ENCODE data around the gene MYO15B. TPM values are rescaled to one million over a fixed set of nuclear protein-coding genes. Genes with fewer than 3 reads are reported as not detected.

The MYO15B gene
- total and polyA plus RNA-seq, 4 experiments from 2014 or later: 0.89 to 83.7 (median 75.1) TPM; not detected in 1

GRCh38 chr17:75607086-75607485 lies 19.5 kb downstream of the MYO15B start:
- ChIA-PET POLR2A (ENCODE audit: partially characterized antibody) (no interaction called here), CTCF (ENCODE audit: partially characterized antibody) (interaction anchor here (0.6 kb wide), 1 partner anchor 35 kb away, joined by 3 read pairs; no protein-coding TSS in a partner anchor)
- H3K9me3 ChIP-seq (ENCODE audit: control insufficient read depth in 1 of 2, low read length in 2 of 2): no peaks in the 10 kb centered on the region
- intact Hi-C loops (cut with micrococcal nuclease): no loop called here
- no peaks in the 10 kb centered on the region for H3K36me3 ChIP-seq (ENCODE audit: insufficient read depth, low read length)
- no peak overlapping the region for H3K4me3 ChIP-seq (ENCODE audit: low read length in 2 of 2)
- no peak overlapping the region for H3K27ac Mint-ChIP-seq
- no peaks in the 10 kb centered on the region for H3K36me3 Mint-ChIP-seq
- no peaks in the 10 kb centered on the region for H3K27me3 ChIP-seq (ENCODE audit: insufficient read depth, low read length)
- H3K27ac ChIP-seq (ENCODE audit: low read depth, low read length): no peak overlapping the region
- peaks cover 0 to 3% (median 0%) of the 10 kb centered on the region in 4 donors for H3K4me1 Mint-ChIP-seq
- no peaks in the 10 kb centered on the region for H3K9me3 Mint-ChIP-seq
- no peaks in the 10 kb centered on the region for H3K4me1 ChIP-seq (ENCODE audit: insufficient read depth, low read length)
- no peak overlapping the region for H3K4me3 Mint-ChIP-seq
- no peak for DNase-seq
- H3K27me3 Mint-ChIP-seq: no peaks in the 10 kb centered on the region

DNA sequence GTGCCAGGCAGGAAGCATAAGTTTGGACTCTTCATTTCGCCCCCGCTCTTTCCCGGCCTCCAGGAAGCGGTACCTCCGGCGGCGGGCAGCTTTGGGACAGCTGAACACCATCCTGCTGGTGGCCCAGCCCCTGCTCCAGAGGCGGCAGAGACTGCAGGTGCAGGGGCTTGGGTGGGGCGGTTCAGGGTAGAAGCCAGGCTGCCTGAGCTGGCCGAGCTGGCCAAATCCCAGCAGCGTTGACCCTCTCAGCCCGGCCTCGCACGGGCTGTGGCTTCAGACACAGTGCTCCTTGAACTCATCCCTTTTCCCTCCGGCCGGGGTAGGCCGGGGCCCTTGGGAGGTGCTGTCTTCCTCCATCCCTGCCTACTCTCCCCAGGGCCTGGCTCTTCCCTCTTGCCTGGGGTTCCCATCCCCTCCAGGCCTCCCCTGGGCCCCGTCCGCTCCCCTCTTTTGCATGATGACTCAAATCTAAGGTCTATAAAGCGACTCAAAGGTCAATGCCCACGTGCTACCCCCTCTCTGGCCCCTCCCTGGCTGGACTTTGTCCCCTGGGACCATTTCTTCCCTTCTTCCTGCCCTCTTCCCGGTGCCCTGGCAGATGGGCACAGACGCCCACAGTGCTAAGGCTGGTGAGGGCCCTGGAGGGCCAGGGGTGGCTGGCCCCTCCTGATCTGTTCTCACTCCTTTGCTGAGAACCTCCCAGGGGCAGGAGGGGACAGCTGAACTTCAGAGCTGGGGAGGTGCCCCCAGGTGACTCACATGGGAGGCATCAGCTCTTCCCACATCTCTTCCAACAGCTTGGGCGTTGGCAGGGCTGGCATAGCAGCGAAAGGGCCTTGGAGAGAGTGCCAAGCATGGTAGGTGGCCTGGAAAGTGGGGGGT lies 22.7 kb downstream of the MYO15B start:
- H3K27me3 Mint-ChIP-seq: no peaks in the 10 kb centered on the region
- no peak for DNase-seq
- no peaks in the 10 kb centered on the region for H3K36me3 ChIP-seq (ENCODE audit: insufficient read depth, low read length)
- H3K9me3 ChIP-seq (ENCODE audit: control insufficient read depth in 1 of 2, low read length in 2 of 2): no peaks in the 10 kb centered on the region
- no peaks in the 10 kb centered on the region for H3K4me1 ChIP-seq (ENCODE audit: insufficient read depth, low read length)
- no peaks in the 10 kb centered on the region for H3K27me3 ChIP-seq (ENCODE audit: insufficient read depth, low read length)
- H3K4me3 ChIP-seq (ENCODE audit: low read length in 2 of 2): no peak overlapping the region
- no peak overlapping the region for H3K27ac ChIP-seq (ENCODE audit: low read depth, low read length)
- no peaks in the 10 kb centered on the region for H3K36me3 Mint-ChIP-seq
- H3K4me3 Mint-ChIP-seq: no peak overlapping the region
- ChIA-PET POLR2A (ENCODE audit: partially characterized antibody) (no interaction called here), CTCF (ENCODE audit: partially characterized antibody) (interaction anchor here (0.7 to 0.9 kb wide), 2 partner anchors 9 to 703 kb away, joined by 3 read pairs; no protein-coding TSS in a partner anchor)
- H3K9me3 Mint-ChIP-seq: no peaks in the 10 kb centered on the region
- no peaks in the 10 kb centered on the region for H3K4me1 Mint-ChIP-seq
- H3K27ac Mint-ChIP-seq: peak overlapping the region in 1 of 7 donors; percentile 70
- intact Hi-C loops (cut with micrococcal nuclease): no loop called here

GRCh38 chr17:75611851-75612429 lies 24.3 kb downstream of the MYO15B start:
- H3K9me3 ChIP-seq (ENCODE audit: control insufficient read depth in 1 of 2, low read length in 2 of 2): no peaks in the 10 kb centered on the region
- DNase-seq: no peak
- no peak overlapping the region for H3K27ac Mint-ChIP-seq
- H3K4me1 ChIP-seq (ENCODE audit: insufficient read depth, low read length): no peaks in the 10 kb centered on the region
- H3K4me3 Mint-ChIP-seq: no peak overlapping the region
- H3K9me3 Mint-ChIP-seq: no peaks in the 10 kb centered on the region
- H3K4me3 ChIP-seq (ENCODE audit: low read length in 2 of 2): no peak overlapping the region
- H3K4me1 Mint-ChIP-seq: no peaks in the 10 kb centered on the region
- H3K27ac ChIP-seq (ENCODE audit: low read depth, low read length): no peak overlapping the region
- intact Hi-C loops (cut with micrococcal nuclease): no loop called here
- no peaks in the 10 kb centered on the region for H3K36me3 ChIP-seq (ENCODE audit: insufficient read depth, low read length)
- H3K27me3 ChIP-seq (ENCODE audit: insufficient read depth, low read length): no peaks in the 10 kb centered on the region
- no peaks in the 10 kb centered on the region for H3K27me3 Mint-ChIP-seq
- ChIA-PET POLR2A (ENCODE audit: partially characterized antibody) (no interaction called here), CTCF (ENCODE audit: partially characterized antibody) (interaction anchor here (0.9 to 2.2 kb wide), 2 partner anchors 12 to 21 kb away, joined by 3 to 13 read pairs; partner anchors contain the start of gene SMIM5)
- H3K36me3 Mint-ChIP-seq: no peaks in the 10 kb centered on the region

DNA sequence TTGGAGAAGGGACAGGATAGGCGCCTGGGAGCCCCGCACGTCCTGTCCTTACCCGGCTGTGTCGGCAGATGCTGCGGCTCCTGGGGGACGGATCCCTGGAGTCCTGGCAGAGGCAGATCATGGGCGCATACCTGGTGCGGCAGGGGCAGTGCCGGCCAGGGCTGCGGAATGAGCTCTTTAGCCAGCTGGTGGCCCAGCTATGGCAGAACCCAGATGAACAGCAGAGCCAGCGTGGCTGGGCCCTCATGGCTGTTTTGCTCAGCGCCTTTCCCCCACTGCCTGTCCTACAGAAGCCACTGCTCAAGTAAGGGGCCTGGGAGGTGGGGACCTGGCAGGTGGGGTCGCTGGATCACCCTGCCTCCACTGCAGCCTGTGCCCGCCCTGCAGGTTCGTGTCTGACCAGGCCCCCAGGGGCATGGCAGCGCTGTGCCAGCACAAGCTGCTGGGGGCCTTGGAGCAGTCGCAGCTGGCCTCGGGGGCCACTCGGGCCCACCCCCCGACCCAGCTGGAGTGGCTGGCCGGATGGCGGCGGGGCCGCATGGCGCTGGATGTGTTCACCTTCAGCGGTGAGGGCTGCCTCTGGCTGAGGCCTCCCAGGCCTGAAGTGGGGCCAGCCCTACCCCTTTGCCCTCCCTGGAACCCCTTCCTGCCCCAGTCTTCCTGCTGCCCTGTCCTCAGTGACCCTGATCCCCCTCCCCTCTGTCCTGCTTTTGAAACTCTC lies 25.5 kb downstream of the MYO15B start:
- Histone ChIP-seq H3K4me1 (ENCODE audit: insufficient read depth, low read length) (no peaks in the 10 kb centered on the region), H3K27me3 (ENCODE audit: insufficient read depth, low read length) (no peaks in the 10 kb centered on the region), H3K27ac (ENCODE audit: low read depth, low read length) (no peak overlapping the region), H3K4me3 (ENCODE audit: low read length in 2 of 2) (no peak overlapping the region), H3K36me3 (ENCODE audit: insufficient read depth, low read length) (no peaks in the 10 kb centered on the region), H3K9me3 (ENCODE audit: control insufficient read depth in 1 of 2, low read length in 2 of 2) (no peaks in the 10 kb centered on the region)
- intact Hi-C loops (cut with micrococcal nuclease): no loop called here
- Mint-ChIP-seq H3K27me3 (no peaks in the 10 kb centered on the region), H3K4me3 (no peak overlapping the region), H3K4me1 (no peaks in the 10 kb centered on the region), H3K27ac (no peak overlapping the region), H3K9me3 (no peaks in the 10 kb centered on the region), H3K36me3 (no peaks in the 10 kb centered on the region)
- DNase-seq: no peak
- POLR2A ChIA-PET (ENCODE audit: partially characterized antibody): no interaction called here
- CTCF ChIA-PET (ENCODE audit: partially characterized antibody): interaction anchor here (0.6 to 2.2 kb wide), 2 partner anchors 20 to 167 kb away, joined by 3 to 13 read pairs; partner anchors contain the start of gene SMIM5

GRCh38 chr17:75614006-75614405 lies 26.4 kb downstream of the MYO15B start:
- H3K4me1 ChIP-seq (ENCODE audit: insufficient read depth, low read length): no peaks in the 10 kb centered on the region
- no peak overlapping the region for H3K4me3 ChIP-seq (ENCODE audit: low read length in 2 of 2)
- H3K27ac ChIP-seq (ENCODE audit: low read depth, low read length): no peak overlapping the region
- Mint-ChIP-seq H3K27ac (no peak overlapping the region), H3K4me3 (no peak overlapping the region), H3K36me3 (no peaks in the 10 kb centered on the region), H3K4me1 (no peaks in the 10 kb centered on the region), H3K27me3 (no peaks in the 10 kb centered on the region), H3K9me3 (no peaks in the 10 kb centered on the region)
- H3K9me3 ChIP-seq (ENCODE audit: control insufficient read depth in 1 of 2, low read length in 2 of 2): no peaks in the 10 kb centered on the region
- CTCF ChIA-PET (ENCODE audit: partially characterized antibody): no interaction called here
- no peaks in the 10 kb centered on the region for H3K27me3 ChIP-seq (ENCODE audit: insufficient read depth, low read length)
- intact Hi-C loops (cut with micrococcal nuclease): no loop called here
- DNase-seq: no peak
- POLR2A ChIA-PET (ENCODE audit: partially characterized antibody): no interaction called here
- no peaks in the 10 kb centered on the region for H3K36me3 ChIP-seq (ENCODE audit: insufficient read depth, low read length)

DNA sequence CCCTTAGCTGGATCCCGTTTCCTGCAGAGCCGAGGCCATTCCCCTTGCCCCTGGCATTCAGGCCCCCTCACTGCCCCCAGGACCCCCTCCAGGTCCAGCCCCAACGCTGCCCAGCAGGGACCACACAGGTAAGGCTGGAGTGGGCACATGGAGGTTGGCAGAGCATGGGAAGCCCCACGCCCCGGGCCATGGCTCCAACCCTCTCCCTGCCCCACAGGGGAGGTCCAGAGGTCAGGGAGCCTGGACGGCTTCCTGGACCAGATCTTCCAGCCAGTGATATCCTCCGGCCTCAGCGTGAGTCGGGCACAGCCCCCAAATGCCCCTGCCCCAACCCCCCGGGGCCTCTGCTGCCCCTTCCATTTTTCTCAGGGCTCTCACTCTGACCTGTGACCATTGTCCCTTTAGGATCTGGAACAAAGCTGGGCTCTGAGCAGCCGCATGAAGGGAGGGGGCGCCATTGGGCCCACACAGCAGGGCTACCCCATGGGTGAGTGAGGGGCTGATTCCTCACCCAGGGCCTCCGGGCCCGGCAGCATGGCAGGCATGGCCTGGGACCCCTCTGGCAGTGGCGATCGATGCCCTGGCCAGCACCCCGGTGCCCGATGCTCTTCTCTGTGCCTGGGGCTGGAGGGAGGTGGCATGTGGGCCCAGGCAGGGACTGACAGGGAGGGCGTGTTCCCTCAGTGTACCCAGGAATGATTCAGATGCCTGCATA lies 27.1 kb downstream of the MYO15B start:
- Mint-ChIP-seq H3K27ac (no peak overlapping the region), H3K4me3 (no peak overlapping the region), H3K36me3 (no peaks in the 10 kb centered on the region), H3K9me3 (no peaks in the 10 kb centered on the region), H3K27me3 (no peaks in the 10 kb centered on the region), H3K4me1 (no peaks in the 10 kb centered on the region)
- no peaks in the 10 kb centered on the region for H3K9me3 ChIP-seq (ENCODE audit: control insufficient read depth in 1 of 2, low read length in 2 of 2)
- DNase-seq: no peak
- no peaks in the 10 kb centered on the region for H3K27me3 ChIP-seq (ENCODE audit: insufficient read depth, low read length)
- intact Hi-C loops (cut with micrococcal nuclease): no loop called here
- no peak overlapping the region for H3K27ac ChIP-seq (ENCODE audit: low read depth, low read length)
- CTCF ChIA-PET (ENCODE audit: partially characterized antibody): no interaction called here
- H3K4me1 ChIP-seq (ENCODE audit: insufficient read depth, low read length): no peaks in the 10 kb centered on the region
- H3K36me3 ChIP-seq (ENCODE audit: insufficient read depth, low read length): no peaks in the 10 kb centered on the region
- POLR2A ChIA-PET (ENCODE audit: partially characterized antibody): no interaction called here
- no peak overlapping the region for H3K4me3 ChIP-seq (ENCODE audit: low read length in 2 of 2)

DNA sequence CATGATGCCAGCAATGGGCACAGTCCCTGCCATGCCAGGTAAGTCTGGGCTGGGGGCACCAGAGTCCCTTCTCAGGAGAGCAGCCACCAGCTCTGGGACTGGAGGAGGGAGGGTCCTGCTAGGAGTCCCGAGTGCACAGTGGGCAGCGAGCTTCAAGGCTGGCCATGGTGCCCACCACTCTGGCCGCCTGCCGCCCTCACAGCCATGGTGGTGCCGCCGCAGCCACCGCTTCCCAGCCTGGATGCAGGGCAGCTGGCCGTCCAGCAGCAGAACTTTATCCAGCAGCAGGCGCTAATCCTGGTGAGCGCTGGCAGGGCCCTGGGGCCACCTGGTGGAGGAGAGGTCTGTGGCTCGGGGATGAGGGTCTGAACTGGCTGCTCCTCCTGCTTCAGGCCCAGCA lies 27.7 kb downstream of the MYO15B start:
- no peaks in the 10 kb centered on the region for H3K27me3 Mint-ChIP-seq
- H3K27ac Mint-ChIP-seq: no peak overlapping the region
- Histone ChIP-seq H3K4me1 (ENCODE audit: insufficient read depth, low read length) (no peaks in the 10 kb centered on the region), H3K9me3 (ENCODE audit: control insufficient read depth in 1 of 2, low read length in 2 of 2) (no peaks in the 10 kb centered on the region), H3K27me3 (ENCODE audit: insufficient read depth, low read length) (no peaks in the 10 kb centered on the region), H3K27ac (ENCODE audit: low read depth, low read length) (no peak overlapping the region), H3K36me3 (ENCODE audit: insufficient read depth, low read length) (no peaks in the 10 kb centered on the region), H3K4me3 (ENCODE audit: low read length in 2 of 2) (no peak overlapping the region)
- H3K36me3 Mint-ChIP-seq: no peaks in the 10 kb centered on the region
- no peaks in the 10 kb centered on the region for H3K4me1 Mint-ChIP-seq
- H3K4me3 Mint-ChIP-seq: no peak overlapping the region
- CTCF ChIA-PET (ENCODE audit: partially characterized antibody): no interaction called here
- POLR2A ChIA-PET (ENCODE audit: partially characterized antibody): no interaction called here
- intact Hi-C loops (cut with micrococcal nuclease): no loop called here
- no peak for DNase-seq
- H3K9me3 Mint-ChIP-seq: no peaks in the 10 kb centered on the region
